Smooth muscle cell of the brain vasculature (primary cell): ENCODE results near the gene BTF3.

Experiments used
- DNase-seq: peaks from one replicate; pipeline ENCODE4 v3.0.0-alpha.2; 2012; ENCODE audit warnings: low read depth, low spot score

Gene BTF3

DNA sequence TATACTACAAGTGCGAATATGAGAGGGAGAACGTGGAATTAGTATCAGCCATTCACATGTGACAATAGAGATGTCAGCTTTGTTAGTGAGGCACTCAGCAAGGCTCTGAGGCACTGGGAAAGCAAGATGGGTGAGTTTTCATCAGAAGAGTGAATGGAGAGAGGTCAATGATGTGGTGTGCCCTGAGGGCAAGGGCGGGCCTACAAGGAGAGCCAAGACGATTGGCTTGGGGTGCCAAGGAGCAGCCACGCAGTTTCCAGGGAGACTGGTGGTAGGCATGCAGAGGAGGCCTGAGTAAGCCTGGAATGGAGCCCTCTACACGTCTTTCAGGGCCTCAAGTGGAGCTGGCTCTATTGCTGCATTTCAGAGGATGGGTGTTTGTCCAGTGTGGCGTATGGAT is 24.7 kb downstream of the BTF3 start:
- no peak for DNase-seq

GRCh38 chr5:73523861-73524260 is 25.6 kb downstream of the BTF3 start:
- no peak for DNase-seq

DNA sequence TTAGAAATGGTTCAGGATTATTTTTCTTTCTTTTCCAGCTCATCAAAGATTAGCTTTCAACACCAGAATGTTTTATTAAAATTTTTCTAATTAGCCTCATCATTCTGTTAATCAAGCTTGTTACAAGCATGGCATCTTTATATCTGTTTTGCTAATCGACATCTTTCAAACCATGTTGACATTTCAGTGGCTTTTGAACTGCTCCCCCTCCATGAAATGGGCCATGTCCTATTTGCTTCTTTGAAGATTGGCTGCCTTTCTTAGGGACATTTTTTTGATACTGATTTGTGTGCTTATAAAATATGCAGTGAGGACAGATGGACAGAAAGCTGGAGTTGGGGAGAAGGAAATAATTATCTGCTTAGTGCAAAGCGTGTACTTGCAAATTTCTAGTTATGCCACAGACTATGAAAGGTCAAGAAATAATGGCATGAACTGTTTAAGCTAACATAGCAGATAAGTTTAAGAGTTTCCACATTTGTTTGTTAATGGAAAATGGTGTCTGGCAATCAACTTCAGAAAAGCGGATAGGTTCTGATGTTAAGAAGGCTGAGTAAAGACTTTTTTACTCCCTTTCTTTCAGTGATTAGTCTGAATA is 27.5 kb downstream of the BTF3 start:
- no peak for DNase-seq

DNA sequence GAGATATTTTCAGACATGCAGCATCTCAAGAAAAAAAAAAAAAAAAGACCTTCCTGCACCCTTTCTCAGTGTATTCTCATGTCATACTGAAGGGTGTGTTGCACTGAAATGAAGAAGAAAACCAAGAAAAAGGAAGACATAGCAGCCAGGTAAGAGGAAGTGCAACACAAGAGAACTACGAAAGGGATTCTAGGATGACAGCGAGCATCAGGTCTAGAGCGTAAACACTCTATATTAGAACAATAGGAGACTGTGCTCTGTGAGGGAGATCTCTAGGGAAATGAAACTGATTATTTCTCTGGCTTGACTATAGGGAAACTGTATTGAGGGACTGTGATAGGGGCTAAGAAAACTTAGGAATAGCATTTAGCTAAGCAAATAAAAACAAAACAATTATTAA is 30.0 kb downstream of the BTF3 start:
- no peak for DNase-seq

GRCh38 chr5:73529081-73529480 is 30.8 kb downstream of the BTF3 start:
- no peak for DNase-seq

DNA sequence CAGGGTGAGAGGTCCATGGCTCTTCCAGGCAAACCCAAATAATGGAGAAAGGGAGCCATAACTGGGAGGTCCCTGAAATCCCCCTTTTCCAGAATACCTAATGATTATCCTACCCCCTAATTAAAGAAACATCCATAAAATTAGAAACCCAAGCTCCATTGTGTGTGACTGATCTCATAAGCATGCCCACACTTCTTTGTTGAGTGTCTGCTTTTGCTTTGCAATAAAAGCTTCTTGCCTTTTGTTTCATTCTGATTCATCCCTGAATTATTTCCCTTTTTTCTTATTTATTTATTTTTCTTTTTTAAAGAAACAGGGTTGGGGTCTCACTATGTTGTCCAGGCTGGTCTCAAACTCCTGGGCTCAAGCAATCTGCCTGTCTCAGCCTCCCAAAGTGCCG is 33.1 kb downstream of the BTF3 start:
- no peak for DNase-seq

GRCh38 chr5:73532195-73532594 is 34.0 kb downstream of the BTF3 start:
- no peak for DNase-seq

DNA sequence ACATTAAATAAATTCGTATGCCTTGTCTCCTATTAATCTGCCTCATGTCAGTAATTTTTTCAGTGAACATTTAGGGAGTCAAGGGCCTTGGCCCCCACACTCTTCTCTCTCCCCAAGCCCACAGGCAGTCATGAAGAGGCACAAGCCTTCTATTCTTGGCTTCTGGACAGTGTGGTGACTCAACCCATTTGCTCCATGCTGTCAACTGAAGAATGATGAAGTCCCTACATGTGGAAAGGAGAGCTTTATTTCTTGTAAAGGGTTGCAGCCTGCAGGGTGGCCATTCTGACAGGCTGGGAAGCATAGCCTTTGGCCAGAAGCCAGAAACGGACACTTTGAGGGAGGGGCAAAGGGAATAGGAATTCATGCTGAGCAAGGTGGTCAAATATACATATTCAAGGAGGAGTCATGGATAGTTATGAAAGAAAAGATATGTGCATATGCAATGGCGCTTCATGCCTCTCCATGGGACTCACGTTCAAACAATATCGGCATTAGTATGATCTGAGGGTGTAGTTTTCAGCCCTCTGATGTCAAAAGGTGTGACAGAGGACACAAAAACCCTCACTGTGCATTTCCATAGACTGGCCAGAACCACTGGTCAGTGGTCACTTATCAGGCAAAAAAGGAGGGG is 35.9 kb downstream of the BTF3 start:
- no peak for DNase-seq

GRCh38 chr5:73534971-73535370 is 36.7 kb downstream of the BTF3 start:
- no peak for DNase-seq

- DNase-seq = no peak
Observed at GRCh38 chr5:73539730-73540129, 41.5 kb downstream of the BTF3 start.

DNA sequence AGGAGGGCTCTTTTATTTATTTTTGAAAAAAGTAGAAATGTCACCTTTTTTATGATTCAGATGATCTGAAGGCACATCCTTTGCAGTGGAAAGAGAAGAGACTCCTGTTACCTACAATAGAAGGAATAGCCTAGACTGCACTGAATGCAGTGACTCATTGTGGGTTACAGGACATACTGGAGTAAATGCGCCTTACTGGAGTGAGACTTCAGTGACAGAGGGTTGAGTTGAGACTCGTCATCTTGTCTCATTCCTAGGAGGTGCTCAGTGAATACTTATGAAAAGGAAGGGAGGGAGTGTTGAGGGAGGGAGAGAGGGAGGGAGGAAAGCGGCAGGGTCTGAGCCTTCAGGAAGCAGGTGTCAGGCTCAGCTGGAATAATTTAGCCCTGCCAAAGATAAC is 42.0 kb downstream of the BTF3 start:
- no peak for DNase-seq

GRCh38 chr5:73542020-73542419 is 43.8 kb downstream of the BTF3 start:
- DNase-seq = no peak

DNA sequence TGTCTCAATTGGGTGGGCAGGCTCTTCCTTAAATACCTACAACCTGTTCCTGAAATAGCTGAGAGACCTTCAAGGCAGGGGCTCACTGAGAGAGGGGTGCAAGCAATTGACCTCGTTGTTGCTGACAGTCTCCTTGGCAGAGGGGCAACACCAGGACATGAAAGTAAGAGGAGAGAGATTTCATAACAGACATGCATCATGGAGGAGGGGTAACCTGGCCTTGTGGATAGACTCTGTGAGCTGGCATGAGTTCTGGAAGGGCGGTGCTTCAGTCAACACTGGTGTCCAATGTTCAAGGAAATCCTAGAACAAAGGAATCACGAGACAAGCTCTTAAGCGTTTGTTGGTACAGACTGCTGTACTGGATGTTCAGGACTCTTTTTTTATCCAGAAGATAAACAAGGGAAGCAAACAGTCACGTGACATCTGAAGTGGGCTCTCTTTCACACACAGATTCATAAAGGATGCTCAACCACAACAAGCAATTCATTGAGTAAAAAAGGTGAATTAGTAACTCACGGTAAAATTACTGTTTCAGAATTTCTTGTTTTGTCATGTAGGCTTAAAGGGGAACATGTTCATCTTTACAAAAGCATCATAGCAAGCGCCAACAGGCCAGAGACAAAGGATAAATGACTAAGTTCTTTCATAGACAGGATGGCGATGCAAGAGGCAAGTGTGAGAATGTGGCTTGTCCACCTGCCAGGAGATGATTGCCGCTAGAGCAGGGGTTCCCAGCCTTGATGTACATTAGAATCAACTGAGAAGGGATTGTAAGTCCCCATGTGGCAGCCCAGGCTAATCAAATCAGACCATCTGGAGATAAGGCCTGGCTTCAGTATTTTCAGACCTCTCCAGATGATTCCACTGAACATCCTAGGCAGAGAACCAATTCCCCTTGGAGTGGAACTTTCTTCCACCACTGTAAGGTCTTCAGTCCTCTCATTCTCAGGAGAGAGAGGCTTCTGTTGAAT is 46.5 kb downstream of the BTF3 start:
- no peak for DNase-seq

GRCh38 chr5:73545403-73545779 is 47.1 kb downstream of the BTF3 start:
- DNase-seq = no peak

- no peak for DNase-seq
Observed at GRCh38 chr5:73550016-73550415, 51.8 kb downstream of the BTF3 start.

DNA sequence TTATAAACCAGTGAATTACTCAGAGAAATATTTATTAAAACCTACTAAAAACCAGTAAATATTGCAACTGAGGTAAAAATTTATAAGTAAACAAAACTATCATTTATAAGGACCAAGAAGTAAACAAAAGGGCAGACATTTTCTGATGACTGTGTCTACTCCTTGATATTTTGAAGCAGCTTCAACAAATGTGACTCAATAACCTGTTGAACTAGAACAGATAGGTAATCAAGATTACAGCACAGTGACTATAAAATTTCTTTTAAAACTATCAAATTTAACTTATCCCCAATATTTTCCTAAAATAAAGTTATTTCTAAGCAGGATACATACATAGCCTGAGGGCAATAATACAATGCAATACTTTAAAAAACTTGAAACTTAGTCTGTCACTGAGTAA is 54.4 kb downstream of the BTF3 start:
- DNase-seq = no peak
